ENCODE results near the gene INTS2.
"Not testable (repeated sequence)": the region's sequence is repeated elsewhere in the genome, so short reads cannot be mapped to it uniquely, and the experiment has no call there.

The INTS2 gene

DNA sequence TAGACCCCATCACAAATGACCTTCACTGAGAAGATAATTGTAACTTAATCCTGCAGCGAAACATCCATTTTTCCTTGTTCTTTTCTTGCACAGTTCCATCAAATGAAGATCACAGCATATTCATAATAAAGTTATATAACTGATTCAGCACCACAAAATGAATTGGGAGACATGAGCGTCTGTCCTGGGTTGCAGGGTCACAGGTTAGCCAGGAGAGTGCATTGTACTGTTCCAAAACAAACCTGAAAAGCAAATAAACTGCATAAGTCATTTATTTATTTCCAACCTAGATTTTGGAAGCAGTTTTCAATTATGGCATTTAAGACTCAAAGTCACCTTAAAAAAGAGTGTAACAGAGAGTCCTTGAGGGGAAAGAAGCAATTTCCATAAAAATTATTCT lies 18.6 kb upstream of the INTS2 start:
- peaks cover 83% of the 10 kb centered on the region for H3K36me3 ChIP-seq
- TF ChIP-seq, protein P1, sequence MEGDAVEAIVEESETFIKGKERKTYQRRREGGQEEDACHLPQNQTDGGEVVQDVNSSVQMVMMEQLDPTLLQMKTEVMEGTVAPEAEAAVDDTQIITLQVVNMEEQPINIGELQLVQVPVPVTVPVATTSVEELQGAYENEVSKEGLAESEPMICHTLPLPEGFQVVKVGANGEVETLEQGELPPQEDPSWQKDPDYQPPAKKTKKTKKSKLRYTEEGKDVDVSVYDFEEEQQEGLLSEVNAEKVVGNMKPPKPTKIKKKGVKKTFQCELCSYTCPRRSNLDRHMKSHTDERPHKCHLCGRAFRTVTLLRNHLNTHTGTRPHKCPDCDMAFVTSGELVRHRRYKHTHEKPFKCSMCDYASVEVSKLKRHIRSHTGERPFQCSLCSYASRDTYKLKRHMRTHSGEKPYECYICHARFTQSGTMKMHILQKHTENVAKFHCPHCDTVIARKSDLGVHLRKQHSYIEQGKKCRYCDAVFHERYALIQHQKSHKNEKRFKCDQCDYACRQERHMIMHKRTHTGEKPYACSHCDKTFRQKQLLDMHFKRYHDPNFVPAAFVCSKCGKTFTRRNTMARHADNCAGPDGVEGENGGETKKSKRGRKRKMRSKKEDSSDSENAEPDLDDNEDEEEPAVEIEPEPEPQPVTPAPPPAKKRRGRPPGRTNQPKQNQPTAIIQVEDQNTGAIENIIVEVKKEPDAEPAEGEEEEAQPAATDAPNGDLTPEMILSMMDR (IDR thresholded peaks at IDR 0.05) = no peak

GRCh38 chr17:61943117-61943516 lies 15.3 kb upstream of the INTS2 start:
- TF ChIP-seq, protein P1 (IDR thresholded peaks at IDR 0.05) = no peak
- Histone ChIP-seq H3K9me3 (no peaks in the 10 kb centered on the region), H3K4me3 (ENCODE audit: low read depth in 1 of 2, low read length in 1 of 2) (no peak overlapping the region), H3K27ac (no peak overlapping the region), H3K27me3 (no peaks in the 10 kb centered on the region), H3K36me3 (peaks cover 55% of the 10 kb centered on the region), H3K4me1 (ENCODE audit: control insufficient read depth in 1 of 2, insufficient read depth in 1 of 2, low read depth in 1 of 2, low read length in 1 of 2) (no peaks in the 10 kb centered on the region)

More for the DNA sequence above, 18.6 kb upstream of the INTS2 start:
- Histone ChIP-seq H3K4me1 (ENCODE audit: control insufficient read depth in 1 of 2, insufficient read depth in 1 of 2, low read depth in 1 of 2, low read length in 1 of 2) (no peaks in the 10 kb centered on the region), H3K4me3 (ENCODE audit: low read depth in 1 of 2, low read length in 1 of 2) (no peak overlapping the region), H3K27ac (no peak overlapping the region), H3K27me3 (no peaks in the 10 kb centered on the region), H3K9me3 (no peaks in the 10 kb centered on the region)

DNA sequence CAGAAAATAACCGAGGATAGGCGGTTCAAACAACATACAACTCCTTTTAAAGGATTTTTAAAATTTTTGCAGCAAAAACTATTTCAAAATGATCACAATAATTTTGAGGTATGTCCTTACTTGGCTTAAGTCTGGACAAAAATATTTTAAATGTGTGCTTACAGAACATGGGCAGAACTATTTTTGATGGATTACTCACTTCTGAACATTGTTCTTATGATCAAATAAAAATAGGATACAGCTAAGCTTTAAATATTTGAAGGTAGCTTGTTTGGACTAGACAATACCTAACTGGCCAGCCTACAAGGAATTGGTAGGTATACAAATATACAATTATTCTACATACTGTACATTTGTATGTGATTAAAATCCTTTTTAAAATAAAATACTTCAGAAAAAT lies 14.3 kb upstream of the INTS2 start:
- Histone ChIP-seq H3K27ac (no peak overlapping the region), H3K36me3 (peaks cover 45% of the 10 kb centered on the region), H3K9me3 (no peaks in the 10 kb centered on the region), H3K4me3 (ENCODE audit: low read depth in 1 of 2, low read length in 1 of 2) (no peak overlapping the region), H3K27me3 (no peaks in the 10 kb centered on the region), H3K4me1 (ENCODE audit: control insufficient read depth in 1 of 2, insufficient read depth in 1 of 2, low read depth in 1 of 2, low read length in 1 of 2) (no peaks in the 10 kb centered on the region)
- TF ChIP-seq, protein P1 (IDR thresholded peaks at IDR 0.05) = no peak

DNA sequence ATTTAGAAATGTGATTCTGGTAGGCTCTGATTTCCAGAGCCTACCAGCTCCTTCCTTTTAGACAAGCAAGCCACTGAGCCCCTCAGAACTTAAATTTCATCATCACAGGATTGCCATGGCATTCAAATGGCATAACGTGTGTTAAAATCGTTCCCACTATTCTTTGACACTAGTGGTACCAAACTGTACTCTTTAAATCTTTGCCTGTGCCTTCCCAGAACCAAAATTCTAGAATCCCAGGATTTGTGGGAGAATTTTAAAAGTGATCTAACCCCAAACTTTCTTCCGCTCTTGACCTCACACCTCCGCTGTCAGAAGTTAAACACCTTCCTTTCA lies 287 bp upstream of the INTS2 start:
- no peaks in the 10 kb centered on the region for H3K9me3 ChIP-seq
- peak overlapping the region; percentile 84 to 96 for H3K4me3 ChIP-seq (ENCODE audit: low read depth in 1 of 2, low read length in 1 of 2)
- TF ChIP-seq, protein P1 (IDR thresholded peaks at IDR 0.05) = no peak
- peak overlapping the region; percentile 78 for H3K27ac ChIP-seq
- peaks cover 16 to 17% of the 10 kb centered on the region in 2 experiments for H3K4me1 ChIP-seq (ENCODE audit: control insufficient read depth in 1 of 2, insufficient read depth in 1 of 2, low read depth in 1 of 2, low read length in 1 of 2)
- H3K36me3 ChIP-seq = peaks cover 8% of the 10 kb centered on the region
- H3K27me3 ChIP-seq = peaks cover 7% of the 10 kb centered on the region

DNA sequence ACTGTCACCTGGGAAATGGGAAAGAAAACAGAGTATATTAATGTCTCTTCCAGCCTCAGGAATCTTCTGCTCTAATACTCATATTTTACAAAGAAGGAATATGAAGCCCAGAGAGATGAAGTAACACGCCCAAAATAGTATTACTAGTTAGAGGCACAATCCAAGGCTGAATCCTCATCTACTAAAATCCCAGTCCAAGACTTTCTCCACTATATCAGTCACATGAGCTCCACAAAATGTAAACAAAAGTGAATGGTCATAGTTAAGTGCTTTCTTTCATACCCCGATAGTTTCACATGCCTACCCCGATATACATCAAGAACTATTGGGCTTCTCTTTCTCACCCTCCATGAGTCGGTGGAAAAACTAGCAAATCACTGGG lies 965 bp downstream of the INTS2 start:
- H3K27me3 ChIP-seq = peaks cover 7% of the 10 kb centered on the region
- H3K36me3 ChIP-seq = peaks cover 12% of the 10 kb centered on the region
- H3K9me3 ChIP-seq = no peaks in the 10 kb centered on the region
- peak overlapping the region; percentile 84 to 96 for H3K4me3 ChIP-seq (ENCODE audit: low read depth in 1 of 2, low read length in 1 of 2)
- TF ChIP-seq, protein P1 (IDR thresholded peaks at IDR 0.05) = no peak
- H3K4me1 ChIP-seq (ENCODE audit: control insufficient read depth in 1 of 2, insufficient read depth in 1 of 2, low read depth in 1 of 2, low read length in 1 of 2) = peaks cover 16 to 17% of the 10 kb centered on the region in 2 experiments
- peak overlapping the region; percentile 78 for H3K27ac ChIP-seq

- not testable (repeated sequence) for H3K9me3 ChIP-seq; H3K4me3 ChIP-seq (ENCODE audit: low read depth in 1 of 2, low read length in 1 of 2); H3K27me3 ChIP-seq; H3K27ac ChIP-seq; H3K4me1 ChIP-seq (ENCODE audit: control insufficient read depth in 1 of 2, insufficient read depth in 1 of 2, low read depth in 1 of 2, low read length in 1 of 2)
- H3K36me3 ChIP-seq = peaks cover 34% of the 10 kb centered on the region
Observed at GRCh38 chr17:61915162-61915561, 12.6 kb downstream of the INTS2 start.

Data from neutrophil (primary cell).